NCI-H82 (cell line): ENCODE results near the gene TRAF3.
"Not testable (repeated sequence)": the region's sequence is repeated elsewhere in the genome, so short reads cannot be mapped to it uniquely, and the experiment has no call there.

Source experiments
- DNase-seq: peaks from one replicate; lab custom pipeline; 2025; lab: John Stamatoyannopoulos, UW

Gene TRAF3

GRCh38 chr14:102829016-102829548, 51.8 kb downstream of the TRAF3 start:
- no peak for DNase-seq

- DNase-seq: no peak
Observed at GRCh38 chr14:102830474-102831045, 53.3 kb downstream of the TRAF3 start.

GRCh38 chr14:102831163-102831804, 54.0 kb downstream of the TRAF3 start:
- DNase-seq: no peak

GRCh38 chr14:102833341-102833740, 56.1 kb downstream of the TRAF3 start:
- DNase-seq: no peak

GRCh38 chr14:102833991-102834390, 56.7 kb downstream of the TRAF3 start:
- no peak for DNase-seq

- DNase-seq: no peak
Observed at GRCh38 chr14:102835959-102836358, 58.7 kb downstream of the TRAF3 start.

- DNase-seq: not testable (repeated sequence)
Observed at GRCh38 chr14:102837120-102837519, 59.9 kb downstream of the TRAF3 start.

GRCh38 chr14:102838501-102838900, 61.3 kb downstream of the TRAF3 start:
- DNase-seq: no peak

GRCh38 chr14:102840115-102840514, 62.9 kb downstream of the TRAF3 start:
- DNase-seq: no peak

GRCh38 chr14:102840771-102841528, 63.7 kb downstream of the TRAF3 start:
- DNase-seq: no peak

- DNase-seq: peak; percentile 70
Observed at GRCh38 chr14:102848830-102849525, 71.7 kb downstream of the TRAF3 start.

GRCh38 chr14:102849526-102850379, 72.5 kb downstream of the TRAF3 start:
- peak; percentile 64 for DNase-seq

- no peak for DNase-seq
Observed at GRCh38 chr14:102853648-102854047, 76.4 kb downstream of the TRAF3 start.

- DNase-seq: no peak
Observed at GRCh38 chr14:102854091-102854703, 76.9 kb downstream of the TRAF3 start.

- no peak for DNase-seq
Observed at GRCh38 chr14:102856179-102856578, 78.9 kb downstream of the TRAF3 start.

- no peak for DNase-seq
Observed at GRCh38 chr14:102857444-102857843, 80.2 kb downstream of the TRAF3 start.

GRCh38 chr14:102859911-102860310, 82.7 kb downstream of the TRAF3 start:
- no peak for DNase-seq

GRCh38 chr14:102862154-102862773, 85.0 kb downstream of the TRAF3 start:
- DNase-seq: no peak

- no peak for DNase-seq
Observed at GRCh38 chr14:102863381-102863780, 86.1 kb downstream of the TRAF3 start.

- DNase-seq: not testable (repeated sequence)
Observed at GRCh38 chr14:102865916-102866315, 88.7 kb downstream of the TRAF3 start.
